K562 (cell line): Measurements from ENCODE around the gene FITM1. TPM values are rescaled to one million over a fixed set of nuclear protein-coding genes. Genes with fewer than 3 reads are reported as not detected.

Experiments
- ATAC-seq: fragments of 200-7000 bp; cut with Tn5 transposase; 3 replicates; pipeline ENCODE4 v1.9.1; 2020; ENCODE audit warnings: moderate library complexity
- BruUV-seq: library from RNA; stranded (reverse); fragments of 400-500 nt; replicated peaks from 2 replicates; lab custom pipeline; 2021; lab: Mats Ljungman, UMichigan
- CTCF ChIA-PET: fragments of 300-600 bp; formaldehyde crosslinking; extraction: SDS; loops from one replicate; lab custom pipeline; 2021; ENCODE audit warnings: low intra/inter-chr PET ratio; lab: Yijun Ruan, JAX
- POLR2A ChIA-PET: fragments of 300-600, 350-650 bp; sonication (Branson Sonifier 250); formaldehyde crosslinking; extraction: SDS; loops from one replicate; lab custom pipeline; 2021; ENCODE audit warnings: antibody characterized with exemption, inconsistent platforms; lab: Yijun Ruan, JAX
- DNase-seq, 4 experiments: peaks; one replicate each; pipeline versions ENCODE4 v3.0.0 to v3.0.0-alpha.2; 2011 to 2018; ENCODE audit warnings: low spot score in 3 of 4, mixed read lengths in 3 of 4; ENCODE audit errors: extremely low read depth in 1 of 4
- FAIRE-seq: peaks from 2 replicates; lab custom pipeline; 2011; peaks lifted over from hg19 to GRCh38; lab: Jason Lieb, UNC
- H2AFZ ChIP-seq: 2 replicates; pipeline ENCODE4 v1.6.0; 2011; ENCODE audit warnings: low read depth, low read length, control low read depth, inconsistent platforms
- H3K27ac ChIP-seq: fragments of 200-600 bp; 3 replicates; pipeline ENCODE4 v1.8.0; 2011; ENCODE audit warnings: low read depth, mild to moderate bottlenecking, control low read depth, inconsistent platforms, low read length, moderate library complexity, mixed read lengths; ENCODE audit errors: extremely low read depth
- H3K27me3 ChIP-seq, 2 experiments: fragments of 300-600 bp in 1 of 2; 2 replicates in 1 of 2; 3 replicates in 1 of 2; pipeline versions ENCODE4 v1.6.0 to v1.8.0; 2011; ENCODE audit warnings: inconsistent platforms in 2 of 2, low read length in 2 of 2, mild to moderate bottlenecking in 1 of 2, mixed read lengths in 1 of 2, moderate library complexity in 1 of 2; ENCODE audit not compliant: control insufficient read depth in 2 of 2, insufficient read depth in 2 of 2
- H3K36me3 ChIP-seq: fragments of 300-600 bp; 3 replicates; pipeline ENCODE4 v1.8.0; 2011; ENCODE audit warnings: mild to moderate bottlenecking, low read length, inconsistent platforms; ENCODE audit not compliant: control insufficient read depth, insufficient read depth
- H3K4me1 ChIP-seq, 2 experiments: fragments of 200-600 bp in 1 of 2; replicated peaks in 1 of 2; 2 replicates in 1 of 2; 3 replicates in 1 of 2; pipeline versions ENCODE4 v1.5.1 to v1.8.0; 2011; ENCODE audit warnings: inconsistent platforms in 2 of 2, low read length in 2 of 2, mild to moderate bottlenecking in 1 of 2, mixed read lengths in 1 of 2, moderate library complexity in 1 of 2; ENCODE audit not compliant: control insufficient read depth in 2 of 2, insufficient read depth in 2 of 2
- H3K4me2 ChIP-seq: 2 replicates; pipeline ENCODE4 v1.6.1; 2011; ENCODE audit warnings: low read length, control low read depth, inconsistent platforms, mixed read lengths; ENCODE audit not compliant: insufficient read depth
- H3K4me3 ChIP-seq: fragments of 200-600 bp; sonication (generic), shearing (Covaris generic); 2 replicates; pipeline ENCODE4 v1.5.1; 2016; ENCODE audit warnings: control low read depth, inconsistent platforms
- H3K79me2 ChIP-seq: fragments of 200-600 bp; 3 replicates; pipeline ENCODE4 v1.8.0; 2011; ENCODE audit warnings: low read length, inconsistent platforms; ENCODE audit not compliant: control insufficient read depth, insufficient read depth
- H3K9ac ChIP-seq, 2 experiments: 2 replicates each; pipeline versions ENCODE4 v1.6.0 to v1.6.1; 2011; ENCODE audit warnings: low read depth in 2 of 2, low read length in 2 of 2, control low read depth in 1 of 2, inconsistent platforms in 1 of 2, mild to moderate bottlenecking in 1 of 2, mixed read lengths in 1 of 2; ENCODE audit not compliant: insufficient read depth in 1 of 2
- H3K9me1 ChIP-seq: one replicate; pipeline ENCODE4 v1.6.0; 2011; ENCODE audit warnings: inconsistent platforms, mild to moderate bottlenecking, low read length, moderate library complexity; ENCODE audit not compliant: control insufficient read depth, insufficient read depth
- H3K9me3 ChIP-seq: replicated peaks from 2 replicates; pipeline ENCODE4 v1.5.1; 2011; ENCODE audit warnings: low read depth, low read length, inconsistent platforms; ENCODE audit not compliant: control insufficient read depth, insufficient read depth
- H4K20me1 ChIP-seq: replicated peaks from 2 replicates; pipeline ENCODE4 v1.6.1; 2011; ENCODE audit warnings: low read length, inconsistent platforms, mixed read lengths; ENCODE audit not compliant: control insufficient read depth, insufficient read depth
- CBX8 ChIP-seq: fragments of 200-600 bp; sonication (generic); IDR thresholded peaks from 2 replicates; pipeline ENCODE4 v1.6.1; 2012; ENCODE audit warnings: borderline replicate concordance, mixed run types, low read depth, mild to moderate bottlenecking, moderate library complexity, mixed read lengths, low read length, control low read depth, inconsistent platforms; ENCODE audit not compliant: poor library complexity, severe bottlenecking; ENCODE audit errors: extremely low read depth
- ETV6 ChIP-seq, 3 experiments: fragments of 150-350 bp in 1 of 3; sonication (generic) in 1 of 3; formaldehyde crosslinking in 1 of 3; IDR thresholded peaks; 2 replicates each; pipeline versions ENCODE4 v1.6.1 to v1.8.0; 2014 to 2022; ENCODE audit warnings: borderline replicate concordance in 2 of 3, low read depth in 2 of 3, antibody characterized with exemption in 1 of 3, low read length in 1 of 3, mild to moderate bottlenecking in 1 of 3, missing genetic modification reagents in 1 of 3
- HDAC3 ChIP-seq: fragments of 450-650 bp; IDR thresholded peaks from 2 replicates; pipeline ENCODE4 v1.6.1; 2018; ENCODE audit warnings: borderline replicate concordance, mild to moderate bottlenecking, moderate library complexity; ENCODE audit not compliant: partially characterized antibody
- KDM5B ChIP-seq: fragments of 200-600 bp; sonication (generic); IDR thresholded peaks from 2 replicates; pipeline ENCODE4 v1.6.1; 2012; ENCODE audit warnings: low read depth, mild to moderate bottlenecking, moderate library complexity, low read length, control low read depth, inconsistent platforms; ENCODE audit not compliant: insufficient replicate concordance
- KLF6 ChIP-seq: fragments of 250-450 bp; sonication (Bioruptor Pico); IDR thresholded peaks from 2 replicates; pipeline ENCODE4 v1.4.0; 2020; ENCODE audit warnings: mild to moderate bottlenecking, moderate library complexity, borderline replicate concordance
- MAFF ChIP-seq: IDR thresholded peaks from 2 replicates; pipeline ENCODE4 v1.6.1; 2012; ENCODE audit warnings: low read length, improper control_type of control experiment
- MCM2 ChIP-seq: fragments of 450-650 bp; IDR thresholded peaks from 2 replicates; pipeline ENCODE4 v1.6.1; 2017; ENCODE audit warnings: low read depth, mild to moderate bottlenecking
- NCOA4 ChIP-seq: fragments of 450-650 bp; IDR thresholded peaks from 2 replicates; pipeline ENCODE4 v1.6.1; 2018; ENCODE audit warnings: mild to moderate bottlenecking; ENCODE audit not compliant: partially characterized antibody
- PCBP2 ChIP-seq: fragments of 200-400 bp; formaldehyde crosslinking; IDR thresholded peaks from 2 replicates; pipeline ENCODE4 v1.6.1; 2018; ENCODE audit warnings: low read length, low read depth, mild to moderate bottlenecking, moderate library complexity; ENCODE audit not compliant: poor library complexity, severe bottlenecking
- POLR2H ChIP-seq: IDR thresholded peaks from 2 replicates; pipeline ENCODE4 v1.6.1; 2016; ENCODE audit warnings: missing genetic modification characterization, low read depth, mild to moderate bottlenecking, control low read depth, missing compliant biosample characterization, moderate library complexity
- PTBP1 ChIP-seq: fragments of 200-400 bp; formaldehyde crosslinking; IDR thresholded peaks from 2 replicates; pipeline ENCODE4 v1.6.1; 2017; ENCODE audit warnings: low read depth, low read length
- RUNX1 ChIP-seq: sonication (generic); IDR thresholded peaks from 2 replicates; pipeline ENCODE4 v1.6.1; 2016; ENCODE audit warnings: antibody characterized with exemption, low read depth
- SIN3B ChIP-seq: fragments of 450-650 bp; IDR thresholded peaks from 2 replicates; pipeline ENCODE4 v1.6.1; 2017; ENCODE audit warnings: low read depth, mild to moderate bottlenecking, moderate library complexity
- SMARCB1 ChIP-seq: IDR thresholded peaks from 2 replicates; pipeline ENCODE4 v1.6.1; 2011; ENCODE audit warnings: improper control_type of control experiment, low read depth; ENCODE audit not compliant: insufficient read length
- SNIP1 ChIP-seq: fragments of 450-650 bp; IDR thresholded peaks from 2 replicates; pipeline ENCODE4 v1.7.1; 2017; ENCODE audit warnings: low read depth, mild to moderate bottlenecking
- SP2 ChIP-seq: IDR thresholded peaks from 2 replicates; pipeline ENCODE4 v1.6.1; 2011; ENCODE audit warnings: mild to moderate bottlenecking, low read depth, low read length, moderate library complexity; ENCODE audit not compliant: poor library complexity, severe bottlenecking; ENCODE audit errors: extremely low read depth
- STAT5A ChIP-seq: IDR thresholded peaks from 2 replicates; pipeline ENCODE4 v1.6.1; 2012; ENCODE audit warnings: low read length, inconsistent platforms, borderline replicate concordance
- ZKSCAN3 ChIP-seq: fragments of 250-450 bp; sonication (Bioruptor Pico); IDR thresholded peaks from 2 replicates; pipeline ENCODE4 v1.4.0; 2020
- ZNF311 ChIP-seq: fragments of 250-450 bp; sonication (Bioruptor Pico); IDR thresholded peaks from 2 replicates; pipeline ENCODE4 v1.4.0; 2020; ENCODE audit warnings: mild to moderate bottlenecking, moderate library complexity
- ZNF785 ChIP-seq: fragments of 250-450 bp; sonication (Bioruptor Pico); IDR thresholded peaks from 2 replicates; pipeline ENCODE4 v1.4.0; 2020; ENCODE audit warnings: mild to moderate bottlenecking
- whole genome bisulfite sequencing: fragments of 100-300 bp; shearing (Covaris generic); methylation state at CpG from one replicate; pipeline ENCODE4 v1.1.6; 2016; ENCODE audit warnings: low coverage, mixed read lengths; ENCODE audit not compliant: insufficient coverage; ENCODE audit errors: missing lambda C conversion rate; 5-methylcytosine and 5-hydroxymethylcytosine counted together
- in situ Hi-C: fragments of 300-500 bp; cut with MboI; formaldehyde crosslinking; loops from 4 replicates; pipeline ENCODE4 v1.15.0; 2018; ENCODE audit warnings: inconsistent platforms, mixed read lengths
- intact Hi-C: fragments of 100-400 bp; cut with micrococcal nuclease; formaldehyde crosslinking; loops from 2 replicates; pipeline ENCODE4 v1.14.2; 2022
- polyA plus RNA-seq, 8 experiments: library from polyadenylated mRNA; depleted of rRNA in 4 of 8; stranded (reverse) in 5 of 8; unstranded in 3 of 8; fragments of >200 nt; fragmentation: Nextera tagmentation in 2 of 8; fragmentation: Illumina TruSeq in 1 of 8; extraction: Ambion mirVana in 2 of 8; extraction: Trizol in 1 of 8; gene quantifications; 2 replicates each; pipeline versions ENCODE4 v1.2.1 to v1.2.3, GENCODE V29; 2011 to 2014; ENCODE audit warnings: inconsistent platforms in 1 of 8, missing spikeins in 1 of 8
- total RNA-seq, 7 experiments: library from RNA; depleted of rRNA in 6 of 7; stranded (reverse); fragments of >200 nt in 6 of 7; fragmentation: Illumina TruSeq in 2 of 7; extraction: Trizol in 2 of 7; gene quantifications; 2 replicates each; pipeline versions ENCODE4 v1.2.1 to v1.2.3, GENCODE V29; 2011 to 2021; ENCODE audit warnings: low replicate concordance in 1 of 7

Gene FITM1
- total and polyA plus RNA-seq, 9 of the 15 experiments (the other 6 are each of a cell fraction or from before 2014, with no cell fraction given): 0.09 to 0.20 TPM; not detected in 7

DNA sequence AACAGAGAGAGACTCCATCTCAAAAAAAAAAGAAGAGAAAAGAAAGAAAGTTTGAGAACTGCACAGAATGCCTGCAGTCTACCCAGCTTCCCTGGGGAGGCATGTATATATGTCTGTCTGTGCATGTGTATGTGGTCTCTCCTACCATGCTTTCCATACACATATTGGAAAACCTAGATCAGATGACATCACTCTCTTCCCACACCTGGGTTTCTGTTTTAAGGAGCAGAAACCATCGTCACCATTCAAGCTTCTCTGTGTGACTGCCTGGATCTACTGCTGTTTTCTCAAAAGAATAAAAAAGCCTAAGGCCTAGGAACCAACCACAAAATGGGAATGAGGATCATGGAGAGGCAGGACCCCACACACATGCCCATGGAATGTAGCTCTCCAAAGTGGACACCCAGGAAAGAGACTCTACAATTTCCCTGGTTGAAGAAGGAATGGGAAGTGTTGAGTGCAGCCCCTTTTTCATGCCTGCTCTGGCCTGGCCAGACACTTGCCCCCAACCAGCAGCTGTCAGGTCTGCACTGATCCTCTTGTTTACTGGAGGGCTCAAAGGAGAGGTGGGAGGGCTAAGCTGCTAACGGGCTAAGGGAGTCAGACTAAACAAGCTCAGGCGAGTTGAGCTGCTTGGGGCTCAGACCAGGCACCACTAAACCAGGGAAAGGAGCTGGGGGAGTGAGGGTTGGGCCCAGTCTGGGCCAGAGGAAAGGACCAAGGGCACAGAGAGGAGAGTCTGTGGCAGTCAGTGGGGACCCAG lies 44.1 kb upstream of the FITM1 start:
- H3K9me1 ChIP-seq: no peaks in the 10 kb centered on the region
- no peak for FAIRE-seq
- BruUV-seq: no TSS peak
- H3K79me2 ChIP-seq: no peaks in the 10 kb centered on the region
- H3K9ac ChIP-seq: peak overlapping the region in 1 of 2 experiments; percentile 52; a peak in 1 of 4 replicates
- ATAC-seq: no peak
- no peaks in the 10 kb centered on the region for H4K20me1 ChIP-seq
- no peak for TF ChIP-seq STAT5A
- no peak for TF ChIP-seq SIN3B
- no peak for TF ChIP-seq CBX8
- no peak for TF ChIP-seq PCBP2
- no peak for TF ChIP-seq NCOA4
- TF ChIP-seq KLF6 (CRISPR knock-in tag): no peak
- no peak for TF ChIP-seq MCM2
- TF ChIP-seq SMARCB1: no peak
- no peak for TF ChIP-seq ETV6 (IDR thresholded peaks at IDR 0.05; ENCODE audit: borderline replicate concordance in 1 of 2, low read depth in 2 of 2, low read length in 1 of 2)
- no peak for TF ChIP-seq ETV6 (CRISPR knock-in tag; IDR thresholded peaks at IDR 0.05; ENCODE audit: borderline replicate concordance)
- TF ChIP-seq KDM5B: no peak
- no peak for TF ChIP-seq POLR2H (tag)
- no peak for TF ChIP-seq ZNF785 (CRISPR knock-in tag)
- TF ChIP-seq MAFF: no peak
- TF ChIP-seq RUNX1: no peak
- TF ChIP-seq ZKSCAN3 (CRISPR knock-in tag): no peak
- no peak for TF ChIP-seq PTBP1
- TF ChIP-seq HDAC3: no peak
- no peak for TF ChIP-seq SP2
- no peak for TF ChIP-seq SNIP1
- no peak for TF ChIP-seq ZNF311 (CRISPR knock-in tag)
- H3K36me3 ChIP-seq: no peaks in the 10 kb centered on the region
- no peak overlapping the region for H2AFZ ChIP-seq
- peaks cover 10 to 15% of the 10 kb centered on the region in 2 experiments for H3K4me1 ChIP-seq
- no peak for DNase-seq
- no peak overlapping the region for H3K4me2 ChIP-seq
- H3K27me3 ChIP-seq: no peaks in the 10 kb centered on the region
- WGBS: 33% methylated on average over 2 of the region's 3 CpGs
- H3K9me3 ChIP-seq: no peaks in the 10 kb centered on the region
- H3K4me3 ChIP-seq: no peak overlapping the region
- intact Hi-C loops (no loop called here), in situ Hi-C loops (loop anchor here (5.0 kb wide), 1 partner anchor 74 kb away; no protein-coding TSS in a partner anchor)
- CTCF ChIA-PET: interaction anchor here (0.7 kb wide), 1 partner anchor 26 kb away, joined by 3 read pairs; no protein-coding TSS in a partner anchor
- H3K27ac ChIP-seq: no peak overlapping the region
- POLR2A ChIA-PET: no interaction called here
